Left forelimb (tissue), 1 donor: ENCODE data around the gene AS3MT.
"Not testable (repeated sequence)": the region's sequence is repeated elsewhere in the genome, so short reads cannot be mapped to it uniquely, and the experiment has no call there.

Experiments used
- DNase-seq: peaks from one replicate; pipeline ENCODE4 v3.0.0-alpha.2; 2018; ENCODE audit warnings: low spot score

The AS3MT gene, protein sequence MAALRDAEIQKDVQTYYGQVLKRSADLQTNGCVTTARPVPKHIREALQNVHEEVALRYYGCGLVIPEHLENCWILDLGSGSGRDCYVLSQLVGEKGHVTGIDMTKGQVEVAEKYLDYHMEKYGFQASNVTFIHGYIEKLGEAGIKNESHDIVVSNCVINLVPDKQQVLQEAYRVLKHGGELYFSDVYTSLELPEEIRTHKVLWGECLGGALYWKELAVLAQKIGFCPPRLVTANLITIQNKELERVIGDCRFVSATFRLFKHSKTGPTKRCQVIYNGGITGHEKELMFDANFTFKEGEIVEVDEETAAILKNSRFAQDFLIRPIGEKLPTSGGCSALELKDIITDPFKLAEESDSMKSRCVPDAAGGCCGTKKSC

DNA sequence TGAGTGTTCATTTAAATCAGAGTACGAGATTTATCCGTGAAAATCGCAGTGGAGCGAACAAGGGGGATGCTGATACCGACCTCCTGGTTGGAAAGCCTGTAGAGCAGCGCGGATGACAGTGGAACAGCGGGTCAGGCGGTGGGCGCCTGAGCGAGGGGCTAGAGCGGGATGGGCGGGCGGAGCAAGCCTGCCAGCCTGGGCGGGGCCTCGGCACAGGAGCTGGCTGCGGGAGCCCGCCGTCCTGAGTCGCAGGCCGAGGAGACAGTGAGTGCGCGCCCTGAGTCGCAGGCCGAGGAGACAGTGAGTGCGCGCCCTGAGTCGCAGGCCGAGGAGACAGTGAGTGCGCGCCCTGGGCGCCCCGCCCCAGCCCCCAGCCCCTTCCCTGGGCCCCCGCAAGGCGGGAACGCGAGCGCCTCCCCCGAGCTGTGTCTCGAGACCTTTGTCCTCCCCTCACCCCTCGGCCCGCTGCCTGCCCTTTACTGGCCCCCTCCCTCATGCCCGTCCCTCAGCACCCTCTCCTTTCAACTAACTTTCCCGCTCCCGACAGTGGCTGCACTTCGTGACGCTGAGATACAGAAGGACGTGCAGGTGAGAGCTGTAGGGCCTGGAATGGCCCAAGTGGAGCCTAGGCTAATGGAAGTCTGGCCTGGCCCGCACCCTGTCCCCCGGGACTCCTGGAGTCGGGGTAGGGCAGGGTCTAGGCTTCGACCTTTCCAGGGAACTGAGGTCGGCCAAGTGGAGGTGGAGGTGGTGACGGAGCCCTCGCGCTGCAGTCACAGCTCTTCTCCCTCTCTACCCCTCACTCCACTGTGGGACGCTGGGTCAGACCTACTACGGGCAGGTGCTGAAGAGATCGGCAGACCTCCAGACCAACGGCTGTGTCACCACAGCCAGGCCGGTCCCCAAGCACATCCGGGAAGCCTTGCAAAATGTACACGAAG lies at the start of gene AS3MT:
TSS of gene AS3MT (plus strand) at position 213 of the 941 bp plus-strand sequence. CDS start at position 336, 123 bp downstream.
- DNase-seq: peak; percentile 78

DNA sequence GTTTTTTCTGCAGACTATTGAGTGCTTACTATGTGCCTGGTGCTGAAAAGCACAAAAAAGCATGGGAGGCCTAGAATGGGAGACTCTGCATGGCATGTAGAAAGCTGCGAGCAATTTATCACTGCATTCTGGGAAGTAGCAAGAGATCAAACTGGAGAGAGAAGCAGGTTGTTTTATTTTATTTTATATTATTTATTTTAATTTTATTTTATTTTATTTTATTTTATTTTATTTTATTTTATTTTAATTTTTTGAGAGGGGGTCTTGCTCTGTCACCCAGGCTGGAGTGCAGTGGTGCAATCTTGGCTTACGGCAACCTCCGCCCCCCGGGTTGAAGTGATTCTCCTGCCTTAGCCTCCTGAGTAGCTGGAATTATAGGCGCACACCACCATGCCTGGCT lies 49.3 kb upstream of the AS3MT start:
- not testable (repeated sequence) for DNase-seq

DNA sequence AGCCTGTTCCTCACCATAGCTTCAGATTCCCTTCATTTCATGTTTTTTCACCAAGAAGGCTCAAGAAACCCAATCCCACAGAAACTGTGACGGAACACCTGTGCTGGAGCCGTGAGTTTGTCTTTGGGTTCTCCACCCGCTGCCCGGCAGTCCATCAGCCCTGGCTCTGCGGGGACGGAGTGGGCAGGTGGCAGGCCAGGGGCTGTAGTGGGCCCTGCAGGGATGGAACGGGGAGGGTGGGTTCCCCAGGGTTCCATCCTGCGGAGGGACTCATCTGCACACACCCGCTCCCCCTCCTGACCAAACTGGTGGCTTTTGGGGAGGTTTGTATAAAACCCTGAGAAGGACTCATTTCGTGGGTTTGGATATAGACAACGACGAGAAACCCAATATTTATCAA lies 47.0 kb upstream of the AS3MT start:
- no peak for DNase-seq

DNA sequence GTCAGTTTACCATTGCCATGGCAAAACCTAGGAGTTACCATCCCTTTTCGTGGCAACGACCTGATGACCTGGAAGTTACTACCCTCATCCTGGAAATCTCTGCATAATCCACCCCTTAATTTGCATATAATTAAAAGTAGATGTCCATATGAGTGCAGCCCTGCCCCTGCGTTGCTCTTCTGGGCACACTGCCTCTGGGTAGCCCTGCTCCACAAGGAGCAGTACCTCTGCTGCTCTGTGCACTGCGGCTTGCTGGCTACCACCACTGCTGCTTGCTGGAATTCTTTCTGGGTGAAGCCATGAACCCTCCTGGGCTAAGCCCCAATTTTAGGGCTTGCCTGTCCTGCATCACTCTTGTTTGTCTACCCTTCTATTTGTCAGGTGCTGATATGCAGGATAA lies 44.6 kb upstream of the AS3MT start:
- no peak for DNase-seq

DNA sequence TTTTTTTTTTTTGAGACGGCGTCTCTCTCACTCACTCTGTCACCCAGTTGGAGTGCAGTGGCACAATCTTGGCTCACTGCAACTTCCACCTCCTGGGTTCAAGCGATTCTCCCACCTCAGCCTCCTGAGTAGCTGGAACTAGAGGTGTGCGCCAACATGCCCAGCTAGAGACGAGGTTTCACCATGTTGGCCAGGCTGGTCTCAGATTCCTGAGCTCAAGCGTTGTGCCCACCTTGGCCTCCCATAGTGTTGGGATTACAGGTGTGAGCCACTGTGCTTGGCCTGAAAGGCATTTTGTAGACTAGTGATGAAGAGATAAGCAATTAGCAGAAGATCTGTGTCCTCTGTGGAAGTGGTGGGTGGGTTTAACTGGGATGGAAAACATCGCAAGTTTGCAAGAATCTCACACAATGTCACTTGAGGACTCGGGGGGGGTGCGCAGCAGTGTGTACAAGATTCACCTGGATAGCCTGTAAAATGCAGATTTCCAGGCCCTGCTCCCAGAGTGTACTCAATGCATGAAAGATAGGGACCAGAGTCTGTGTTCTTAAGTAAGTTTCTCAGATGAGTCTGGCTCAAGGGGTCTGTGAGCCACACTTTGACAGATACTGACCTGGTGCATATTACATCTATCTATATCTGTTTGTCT lies 43.0 kb upstream of the AS3MT start:
- no peak for DNase-seq

DNA sequence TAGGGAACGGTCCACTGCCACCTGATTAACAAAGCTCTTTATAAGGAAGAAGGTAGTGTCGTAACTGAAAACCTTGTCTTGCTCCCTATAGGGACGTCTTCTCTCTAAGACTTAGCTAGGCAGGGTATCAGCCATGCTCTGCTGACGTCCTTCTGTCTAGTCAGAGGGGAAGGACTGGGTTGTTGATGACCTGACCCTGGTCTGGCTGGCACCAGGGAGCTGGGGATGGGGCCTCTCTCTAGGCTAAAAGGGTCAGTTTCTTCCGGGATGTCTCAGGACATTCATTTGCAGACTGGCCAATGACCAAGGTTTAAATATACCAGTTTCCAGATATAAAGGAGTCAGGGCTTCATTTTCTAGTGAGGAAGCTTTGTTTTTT lies 41.7 kb upstream of the AS3MT start:
- DNase-seq: no peak

DNA sequence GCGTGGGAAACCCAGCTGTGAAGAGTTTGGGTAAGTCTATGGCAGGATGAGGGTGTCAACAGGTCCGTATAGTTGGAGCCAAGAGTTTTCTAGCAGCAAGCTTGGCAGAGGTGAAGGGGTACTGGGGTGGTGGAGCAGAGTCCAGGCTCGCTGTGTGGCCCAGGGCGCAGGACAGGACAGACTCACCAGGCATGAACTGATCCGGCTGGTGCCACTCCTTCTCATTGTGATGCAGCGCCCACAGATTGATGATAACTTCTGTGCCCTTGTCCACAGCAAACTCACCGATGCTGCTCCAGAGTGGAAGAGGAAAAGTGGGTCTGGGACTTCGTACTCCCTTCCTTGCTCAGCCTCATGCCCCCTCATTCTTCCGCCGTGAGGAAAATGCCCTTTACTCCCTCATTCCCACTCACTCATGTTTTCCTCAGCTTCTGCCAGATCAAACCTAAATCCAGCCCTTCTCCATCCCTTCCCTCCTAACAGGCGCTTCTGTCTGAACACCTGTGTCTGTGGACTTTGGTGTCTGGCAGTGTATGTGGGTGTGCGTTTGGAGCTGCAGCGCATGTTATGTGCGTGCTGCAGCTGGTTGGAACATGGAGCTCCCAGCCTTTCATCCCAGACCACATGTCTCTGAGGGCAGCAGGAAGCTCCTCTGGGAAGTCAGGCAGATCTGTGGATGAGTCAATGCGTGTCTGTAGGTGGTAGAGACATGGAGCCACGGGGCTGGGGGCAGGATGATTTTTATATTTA lies 37.8 kb upstream of the AS3MT start:
- DNase-seq: no peak

DNA sequence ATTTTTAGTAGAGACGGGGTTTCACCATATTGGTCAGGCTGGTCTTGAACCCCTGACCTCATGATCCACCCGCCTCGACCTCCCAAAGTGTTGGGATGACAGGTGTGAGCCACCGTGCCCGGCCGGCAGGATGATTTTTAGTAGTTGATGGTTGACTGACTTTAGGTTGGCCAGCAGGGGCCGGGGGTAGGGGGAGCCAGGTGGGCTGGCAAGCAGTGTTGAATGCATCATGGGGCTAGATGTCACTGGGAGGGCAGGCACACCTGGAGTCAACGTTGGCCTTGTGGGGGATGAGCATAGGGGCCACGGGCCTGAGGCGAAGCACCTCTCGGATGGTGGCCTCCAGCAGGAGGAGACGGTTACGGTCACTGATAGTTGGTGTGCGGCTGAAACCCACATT lies 37.0 kb upstream of the AS3MT start:
- DNase-seq: no peak

DNA sequence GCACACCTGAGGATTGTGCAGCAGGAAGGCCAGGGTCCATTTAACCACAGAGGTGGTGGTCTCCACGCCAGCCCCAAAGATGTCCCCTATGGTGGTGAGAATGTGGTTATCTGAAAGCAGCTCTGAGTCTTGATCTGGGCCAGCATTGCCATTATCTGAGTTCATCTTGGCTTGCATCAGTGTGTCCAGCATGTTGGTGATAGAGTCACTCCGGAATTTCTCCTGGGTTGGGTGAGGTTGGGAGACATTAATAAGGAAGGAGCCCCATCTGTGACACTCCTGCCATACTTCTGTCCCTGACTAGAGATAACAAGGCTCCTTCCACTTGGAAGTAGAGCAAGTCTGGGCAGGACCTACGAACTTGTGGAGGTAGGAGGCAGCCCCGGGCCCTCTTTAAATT lies 36.3 kb upstream of the AS3MT start:
- no peak for DNase-seq

DNA sequence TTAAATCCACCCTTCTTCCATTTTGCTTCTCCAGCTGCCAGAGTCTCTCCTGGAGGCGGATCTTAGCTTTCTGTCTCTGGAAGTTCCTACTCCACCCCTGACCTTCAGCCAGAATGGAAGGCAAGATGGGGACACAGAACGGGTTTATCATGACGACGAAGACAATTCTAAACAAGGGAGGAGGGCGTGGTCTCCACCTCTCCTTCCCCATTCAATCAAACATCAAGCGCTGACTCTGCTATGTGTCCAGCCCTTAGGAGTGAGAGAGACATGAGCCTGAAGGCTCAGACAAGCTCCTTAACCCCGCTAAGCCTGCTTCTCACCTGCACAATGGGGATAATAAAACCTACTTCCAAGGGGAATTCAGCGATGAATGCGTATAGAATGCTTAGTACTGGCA lies 35.1 kb upstream of the AS3MT start:
- no peak for DNase-seq

DNA sequence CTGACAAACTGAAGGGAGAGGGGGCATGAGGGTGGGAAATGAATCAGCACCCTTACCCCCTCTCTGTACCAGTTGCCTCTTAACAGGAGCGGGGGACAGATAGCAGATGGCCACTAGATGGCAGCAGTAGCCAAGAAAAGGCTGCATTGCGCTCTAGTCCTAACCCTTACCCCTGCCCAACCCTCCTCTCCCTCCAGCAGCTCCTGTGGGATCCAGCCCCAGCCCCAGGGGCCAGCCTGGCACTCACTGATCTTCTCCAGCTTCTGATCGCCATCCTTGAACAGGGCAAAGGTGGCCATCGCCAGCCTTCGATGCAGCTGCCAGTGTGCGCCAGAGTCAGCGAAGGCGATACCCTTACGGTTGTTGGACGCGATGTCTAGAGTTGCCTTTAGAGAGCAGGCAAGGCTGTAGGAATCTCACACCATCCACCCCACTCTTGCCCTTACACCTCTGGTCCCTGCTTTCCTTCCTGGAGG lies 34.2 kb upstream of the AS3MT start:
- DNase-seq: peak; percentile 78

DNA sequence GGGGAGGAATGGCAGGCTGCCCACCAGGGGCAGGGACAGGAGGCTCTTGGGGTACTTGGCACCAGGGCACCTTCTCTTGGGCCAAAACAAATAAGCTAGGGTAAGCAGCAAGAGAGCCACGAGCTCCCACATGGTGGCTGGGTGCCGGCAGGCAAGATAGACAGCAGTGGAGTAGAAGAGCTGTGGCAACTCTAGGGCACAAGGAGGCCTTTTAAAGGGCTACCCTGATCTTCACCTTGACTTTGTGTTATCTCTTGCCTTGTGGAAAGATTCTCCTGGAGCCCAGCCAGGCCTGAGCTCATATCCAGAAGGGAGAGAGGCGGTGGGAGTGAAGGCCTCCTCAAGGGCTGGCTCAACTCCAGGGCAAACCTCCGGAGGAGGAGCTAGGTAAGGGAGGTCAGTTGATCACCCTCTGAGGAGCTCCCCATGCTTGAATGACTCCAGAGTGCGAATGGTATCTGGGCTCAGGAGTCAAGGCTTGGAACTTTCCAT lies 32.0 kb upstream of the AS3MT start, which contains the start of gene CYP17A1:
TSS of gene CYP17A1 (minus strand) at position 184 of the 492 bp plus-strand sequence. CDS start at position 132, 52 bp downstream.
- DNase-seq: no peak

DNA sequence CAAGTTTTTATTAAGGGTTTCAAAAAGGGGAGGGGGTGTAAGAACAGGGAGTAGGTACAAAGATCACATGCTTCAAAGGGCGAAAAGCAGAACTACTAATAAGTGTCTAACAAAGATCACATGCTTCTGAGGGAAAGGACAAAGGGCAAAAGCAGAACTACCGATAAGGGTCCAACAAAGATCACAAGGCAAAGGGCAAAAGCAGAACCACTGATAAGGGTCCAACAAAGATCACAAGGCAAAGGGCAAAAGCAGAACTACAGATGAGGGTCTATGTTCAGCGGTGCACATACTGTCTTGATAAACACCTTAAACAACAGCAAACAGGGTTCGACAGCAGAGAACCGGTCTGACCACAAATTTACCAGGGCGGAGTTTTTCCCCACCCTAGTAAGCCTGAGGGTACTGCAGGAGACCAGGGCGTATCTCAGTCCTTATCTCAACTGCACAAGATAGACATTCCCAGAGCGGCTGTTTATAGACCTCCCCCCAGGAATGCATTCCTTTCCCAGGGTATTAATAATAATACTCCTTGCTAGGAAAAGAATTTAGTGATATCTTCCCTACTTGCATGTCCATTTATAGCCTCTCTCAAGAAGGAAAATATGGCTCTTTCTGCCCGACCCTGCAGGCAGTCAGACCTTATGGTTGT lies 30.9 kb upstream of the AS3MT start:
- not testable (repeated sequence) for DNase-seq

DNA sequence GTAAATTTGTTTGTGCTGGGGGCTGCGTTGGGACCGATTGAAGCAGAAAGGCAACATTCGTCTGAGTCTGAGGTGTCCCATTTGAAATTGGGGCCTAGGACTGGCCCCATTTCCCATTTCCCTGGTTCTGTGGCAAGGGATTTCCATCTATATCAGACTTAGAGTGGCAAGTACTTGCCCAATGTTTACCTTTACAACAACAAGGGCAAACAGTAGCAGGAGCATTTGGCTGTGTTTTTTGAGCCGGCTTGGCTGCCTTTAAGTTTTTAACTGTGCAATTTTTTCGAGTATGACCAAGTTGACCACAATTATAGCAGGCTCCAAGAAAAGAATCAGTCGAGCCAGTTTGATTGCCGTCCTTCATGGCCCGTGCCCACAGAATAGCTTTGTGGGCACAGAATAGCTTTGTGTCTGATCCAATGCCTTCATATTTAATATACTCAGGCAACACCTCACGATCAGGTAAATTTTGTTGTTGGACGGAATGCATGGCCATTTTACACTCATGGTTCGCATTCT lies 27.4 kb upstream of the AS3MT start:
- no peak for DNase-seq

DNA sequence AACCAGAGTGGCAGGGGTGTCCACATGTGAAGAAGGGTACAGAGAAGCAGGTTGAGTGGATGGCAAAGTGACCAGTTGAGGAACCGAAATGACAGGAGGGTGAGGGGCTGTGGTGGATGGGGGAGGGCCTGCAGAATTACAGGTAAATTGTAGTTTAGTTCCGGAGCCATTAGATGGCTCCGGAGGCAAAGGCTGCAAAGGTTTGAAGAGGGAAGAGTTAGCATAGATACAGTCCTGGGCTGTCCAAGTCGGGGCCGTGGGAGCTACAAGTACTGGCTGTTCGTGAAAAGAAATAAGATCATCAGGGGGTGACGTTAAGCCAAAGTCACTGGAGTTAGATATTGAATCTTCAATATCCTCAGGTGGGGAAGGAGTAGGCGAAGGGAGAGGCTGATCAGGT lies 26.1 kb upstream of the AS3MT start:
- DNase-seq: not testable (repeated sequence)

DNA sequence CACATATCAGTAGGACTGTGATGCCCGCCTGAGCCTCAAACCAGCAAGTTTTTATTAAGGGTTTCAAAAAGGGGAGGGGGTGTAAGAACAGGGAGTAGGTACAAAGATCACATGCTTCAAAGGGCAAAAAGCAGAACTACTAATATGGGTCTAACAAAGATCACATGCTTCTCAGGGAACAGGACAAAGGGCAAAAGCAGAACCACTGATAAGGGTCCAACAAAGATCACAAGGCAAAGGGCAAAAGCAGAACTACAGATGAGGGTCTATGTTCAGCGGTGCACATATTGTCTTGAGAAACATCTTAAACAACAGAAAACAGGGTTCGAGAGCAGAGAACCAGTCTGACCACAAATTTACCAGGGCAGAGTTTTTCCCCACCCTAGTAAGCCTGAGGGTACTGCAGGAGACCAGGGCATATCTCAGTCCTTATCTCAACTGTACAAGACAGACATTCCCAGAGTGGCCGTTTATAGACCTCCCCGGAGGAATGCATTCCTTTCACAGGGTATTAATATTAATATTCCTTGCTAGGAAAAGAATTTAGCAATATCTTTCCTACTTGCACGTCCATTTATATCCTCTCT lies 25.0 kb upstream of the AS3MT start:
- not testable (repeated sequence) for DNase-seq

DNA sequence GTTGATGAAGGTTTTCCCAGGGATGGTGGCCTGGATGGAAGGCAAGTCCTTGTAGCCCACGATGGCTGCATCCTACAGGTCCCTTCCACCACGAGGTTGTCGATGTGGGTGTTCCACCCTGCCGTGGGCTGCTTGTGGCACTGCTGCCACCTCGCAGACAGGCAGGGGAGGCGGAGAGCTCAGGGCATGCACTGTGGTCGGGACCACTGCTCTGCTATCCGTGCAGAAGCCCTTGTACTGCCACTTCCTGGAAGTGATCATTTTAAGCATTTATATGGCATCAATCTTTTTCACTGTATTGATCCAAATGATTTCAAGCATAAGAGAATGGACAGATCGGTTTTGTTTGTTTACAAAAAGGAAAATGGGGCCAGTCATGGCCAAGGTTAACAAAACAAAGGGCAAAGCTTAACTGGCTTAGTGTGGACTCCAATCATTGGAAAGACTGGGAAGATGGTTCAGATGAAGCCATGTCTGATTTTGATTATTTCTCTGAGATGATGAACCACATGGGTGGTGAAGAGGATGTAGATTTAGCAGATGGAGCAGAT lies 23.8 kb upstream of the AS3MT start:
- DNase-seq: no peak

DNA sequence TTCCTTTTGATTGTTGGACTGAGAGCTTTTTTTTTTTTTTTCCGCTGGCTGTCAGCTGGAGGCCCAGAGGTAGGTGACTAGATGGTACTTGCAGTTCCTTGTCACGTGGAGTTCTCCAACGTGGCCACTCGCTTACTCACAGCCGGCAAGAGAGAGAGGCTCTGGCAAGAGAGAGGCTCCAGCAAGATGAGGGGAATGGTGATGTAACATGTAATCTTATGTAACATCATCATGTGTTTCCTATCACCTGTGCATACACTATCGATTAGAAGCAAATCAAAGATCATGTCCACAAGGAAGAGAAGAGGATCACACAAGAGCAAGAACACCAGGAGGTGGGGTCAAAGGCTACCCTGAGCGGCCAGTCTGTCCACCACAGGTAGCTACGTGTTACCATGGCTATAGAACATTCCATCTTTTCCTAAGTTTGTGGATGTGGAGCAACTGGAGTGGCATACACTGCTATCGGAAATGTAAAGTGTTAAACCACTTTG lies 19.2 kb upstream of the AS3MT start:
- no peak for DNase-seq

DNA sequence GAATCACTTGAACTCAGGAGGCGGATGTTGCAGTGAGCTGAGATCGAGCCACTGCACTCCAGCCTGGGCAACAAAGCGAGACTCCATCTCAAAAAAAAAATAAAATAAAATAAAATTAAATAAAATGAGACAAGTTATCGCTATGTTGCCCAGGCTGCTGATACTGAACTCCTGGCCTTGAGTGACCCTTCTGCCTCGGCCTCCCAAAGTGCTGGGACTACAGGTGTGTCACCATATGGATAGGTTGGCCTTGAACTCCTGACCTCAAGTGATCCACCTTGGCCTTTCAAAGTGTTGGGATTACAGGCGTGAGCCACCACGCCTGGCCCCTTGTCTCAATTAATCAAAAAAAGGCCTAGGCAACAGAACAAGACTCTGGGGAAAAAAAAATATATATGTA lies 16.0 kb upstream of the AS3MT start:
- DNase-seq: not testable (repeated sequence)
